Parathyroid adenoma (tissue), 2 donors: ENCODE measurements around the gene SIGLEC11.

Experiments
- H2AFZ ChIP-seq: fragments of 300-600 bp; sonication (generic); one replicate; pipeline ENCODE4 v1.7.0; 2017; ENCODE audit warnings: antibody characterized with exemption, mild to moderate bottlenecking
- H3K27ac ChIP-seq: fragments of 300-600 bp; sonication (generic); one replicate; pipeline ENCODE4 v1.7.0; 2017
- H3K27me3 ChIP-seq: fragments of 300-600 bp; sonication (generic); one replicate; pipeline ENCODE4 v1.7.0; 2017; ENCODE audit warnings: low read length; ENCODE audit not compliant: control insufficient read depth, insufficient read depth
- H3K36me3 ChIP-seq: fragments of 300-600 bp; sonication (generic); one replicate; pipeline ENCODE4 v1.7.0; 2017; ENCODE audit warnings: low read length; ENCODE audit not compliant: control insufficient read depth, insufficient read depth
- H3K4me1 ChIP-seq: fragments of 300-600 bp; sonication (generic); one replicate; pipeline ENCODE4 v1.7.0; 2017; ENCODE audit warnings: control low read depth
- H3K4me2 ChIP-seq: fragments of 300-600 bp; sonication (generic); one replicate; pipeline ENCODE4 v1.7.0; 2017; ENCODE audit warnings: low read length
- H3K4me3 ChIP-seq: fragments of 300-600 bp; sonication (generic); one replicate; pipeline ENCODE4 v1.7.0; 2017; ENCODE audit warnings: low read depth, low read length
- H3K79me2 ChIP-seq: fragments of 300-600 bp; sonication (generic); one replicate; pipeline ENCODE4 v1.7.0; 2017; ENCODE audit warnings: control low read depth
- H3K9ac ChIP-seq: fragments of 300-600 bp; sonication (generic); one replicate; pipeline ENCODE4 v1.7.0; 2017; ENCODE audit warnings: mild to moderate bottlenecking
- H3K9me3 ChIP-seq: fragments of 300-600 bp; sonication (generic); one replicate; pipeline ENCODE4 v1.7.0; 2017; ENCODE audit warnings: low read length; ENCODE audit not compliant: control insufficient read depth
- TF ChIP-seq, protein P1 (sequence below): fragments of 300-600 bp; sonication (generic); IDR thresholded peaks from one replicate; pipeline ENCODE4 v1.7.0; 2017; ENCODE audit warnings: antibody characterized with exemption, mild to moderate bottlenecking
- donor health status: primary hyperparathyroidism.

The SIGLEC11 gene

DNA sequence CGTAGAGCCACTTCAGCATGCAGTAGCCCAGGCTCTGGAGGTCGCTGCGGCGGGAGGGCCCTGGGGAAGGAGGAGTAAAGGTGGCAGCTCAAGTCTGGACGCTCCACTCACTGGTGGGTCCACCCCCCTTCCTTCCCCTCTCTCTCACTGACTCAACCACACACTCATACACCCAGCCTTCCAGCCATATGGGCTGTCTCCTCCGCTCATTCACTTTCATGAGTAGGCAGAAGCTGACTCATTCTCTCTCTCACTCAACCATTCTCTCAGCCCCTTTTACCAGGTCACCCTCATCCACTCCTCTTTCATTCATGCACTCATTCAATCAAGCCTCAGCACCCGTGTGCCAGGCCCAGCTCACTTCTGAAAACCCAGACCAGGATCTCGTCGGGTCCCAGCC is 27.5 kb upstream of the SIGLEC11 start:
- Histone ChIP-seq H3K9ac (no peak overlapping the region), H2AFZ (no peak overlapping the region), H3K27me3 (no peaks in the 10 kb centered on the region), H3K27ac (no peak overlapping the region), H3K4me2 (no peak overlapping the region), H3K36me3 (no peaks in the 10 kb centered on the region), H3K9me3 (no peaks in the 10 kb centered on the region), H3K4me1 (no peaks in the 10 kb centered on the region), H3K4me3 (no peak overlapping the region), H3K79me2 (no peaks in the 10 kb centered on the region)
- TF ChIP-seq, protein P1, sequence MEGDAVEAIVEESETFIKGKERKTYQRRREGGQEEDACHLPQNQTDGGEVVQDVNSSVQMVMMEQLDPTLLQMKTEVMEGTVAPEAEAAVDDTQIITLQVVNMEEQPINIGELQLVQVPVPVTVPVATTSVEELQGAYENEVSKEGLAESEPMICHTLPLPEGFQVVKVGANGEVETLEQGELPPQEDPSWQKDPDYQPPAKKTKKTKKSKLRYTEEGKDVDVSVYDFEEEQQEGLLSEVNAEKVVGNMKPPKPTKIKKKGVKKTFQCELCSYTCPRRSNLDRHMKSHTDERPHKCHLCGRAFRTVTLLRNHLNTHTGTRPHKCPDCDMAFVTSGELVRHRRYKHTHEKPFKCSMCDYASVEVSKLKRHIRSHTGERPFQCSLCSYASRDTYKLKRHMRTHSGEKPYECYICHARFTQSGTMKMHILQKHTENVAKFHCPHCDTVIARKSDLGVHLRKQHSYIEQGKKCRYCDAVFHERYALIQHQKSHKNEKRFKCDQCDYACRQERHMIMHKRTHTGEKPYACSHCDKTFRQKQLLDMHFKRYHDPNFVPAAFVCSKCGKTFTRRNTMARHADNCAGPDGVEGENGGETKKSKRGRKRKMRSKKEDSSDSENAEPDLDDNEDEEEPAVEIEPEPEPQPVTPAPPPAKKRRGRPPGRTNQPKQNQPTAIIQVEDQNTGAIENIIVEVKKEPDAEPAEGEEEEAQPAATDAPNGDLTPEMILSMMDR = no peak

DNA sequence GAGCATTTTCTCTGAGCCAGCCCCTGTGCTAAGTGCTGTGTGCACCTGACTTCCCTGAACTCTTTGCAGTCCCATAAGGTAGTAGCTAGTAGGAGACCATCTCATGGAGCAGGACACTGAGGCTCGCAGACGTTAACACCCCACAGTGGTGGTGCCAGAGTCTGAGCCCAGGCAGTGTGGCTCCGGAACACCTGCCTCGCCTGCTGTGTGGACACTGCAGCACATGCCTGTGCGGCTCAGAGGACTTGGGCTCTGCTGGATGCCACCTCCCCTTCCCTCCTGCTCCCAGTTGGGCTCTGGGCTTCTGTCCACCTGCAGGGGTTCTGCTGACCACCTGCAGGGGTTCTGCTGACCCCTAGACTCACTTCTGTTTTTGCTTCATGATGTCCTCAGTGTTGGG is 27.0 kb upstream of the SIGLEC11 start:
- TF ChIP-seq, protein P1 = no peak
- no peak overlapping the region for H3K27ac ChIP-seq
- H3K9me3 ChIP-seq = no peaks in the 10 kb centered on the region
- no peaks in the 10 kb centered on the region for H3K4me1 ChIP-seq
- H3K9ac ChIP-seq = no peak overlapping the region
- H3K4me2 ChIP-seq = no peak overlapping the region
- no peak overlapping the region for H2AFZ ChIP-seq
- H3K27me3 ChIP-seq = no peaks in the 10 kb centered on the region
- H3K4me3 ChIP-seq = no peak overlapping the region
- no peaks in the 10 kb centered on the region for H3K79me2 ChIP-seq
- H3K36me3 ChIP-seq = no peaks in the 10 kb centered on the region

DNA sequence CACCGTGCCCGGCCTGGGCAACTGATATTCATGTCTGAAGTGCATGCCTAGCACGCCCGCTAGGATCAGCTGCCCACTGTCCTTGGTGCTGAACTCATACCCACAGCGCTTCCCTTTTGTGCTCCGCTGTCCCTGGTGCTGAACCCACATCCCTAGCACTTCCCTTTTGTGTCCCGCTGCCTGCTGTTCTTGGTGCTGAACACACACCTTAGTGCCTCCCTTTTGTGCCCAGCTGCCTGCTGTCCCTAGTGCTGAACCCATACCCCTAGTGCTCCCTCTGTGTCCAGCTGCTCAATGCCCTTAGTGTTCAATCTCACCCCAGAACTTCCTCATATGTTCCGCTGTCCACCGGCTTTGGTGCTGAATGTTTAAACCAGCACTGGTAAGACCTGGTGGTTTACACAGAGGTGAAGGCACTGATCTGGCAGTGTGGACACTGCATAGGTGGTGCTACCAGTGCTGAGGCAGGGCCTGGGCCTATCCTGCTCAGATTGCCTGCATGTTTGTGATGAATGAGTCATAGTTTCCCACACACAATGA is 26.3 kb upstream of the SIGLEC11 start:
- H2AFZ ChIP-seq = no peak overlapping the region
- no peak overlapping the region for H3K4me3 ChIP-seq
- H3K4me2 ChIP-seq = no peak overlapping the region
- H3K9ac ChIP-seq = no peak overlapping the region
- H3K4me1 ChIP-seq = no peaks in the 10 kb centered on the region
- no peak overlapping the region for H3K27ac ChIP-seq
- no peaks in the 10 kb centered on the region for H3K79me2 ChIP-seq
- no peaks in the 10 kb centered on the region for H3K27me3 ChIP-seq
- TF ChIP-seq, protein P1 = no peak
- no peaks in the 10 kb centered on the region for H3K9me3 ChIP-seq
- no peaks in the 10 kb centered on the region for H3K36me3 ChIP-seq

DNA sequence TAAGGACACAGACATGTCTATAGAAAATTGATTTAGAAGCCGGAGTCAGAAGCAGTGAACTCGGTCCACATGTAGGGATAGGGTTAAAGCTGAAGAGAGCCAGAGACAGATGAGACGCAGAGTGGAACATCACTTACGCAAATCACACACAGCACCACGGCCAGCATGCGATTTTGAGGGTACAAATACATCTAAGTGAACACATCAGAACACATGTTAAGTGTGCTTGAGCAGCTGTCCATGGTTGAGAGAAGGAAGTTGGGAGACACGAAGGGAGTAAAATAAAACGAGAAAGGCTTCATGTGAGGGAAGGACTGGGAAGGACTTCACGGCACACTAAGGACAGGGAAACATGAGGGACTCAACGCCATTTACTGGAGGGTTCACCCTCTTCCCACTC is 25.4 kb upstream of the SIGLEC11 start:
- no peaks in the 10 kb centered on the region for H3K4me1 ChIP-seq
- H3K9me3 ChIP-seq = no peaks in the 10 kb centered on the region
- H3K36me3 ChIP-seq = no peaks in the 10 kb centered on the region
- H3K4me3 ChIP-seq = no peak overlapping the region
- no peak overlapping the region for H3K4me2 ChIP-seq
- no peaks in the 10 kb centered on the region for H3K27me3 ChIP-seq
- H3K27ac ChIP-seq = no peak overlapping the region
- H3K79me2 ChIP-seq = no peaks in the 10 kb centered on the region
- no peak overlapping the region for H3K9ac ChIP-seq
- H2AFZ ChIP-seq = no peak overlapping the region
- TF ChIP-seq, protein P1 = no peak

DNA sequence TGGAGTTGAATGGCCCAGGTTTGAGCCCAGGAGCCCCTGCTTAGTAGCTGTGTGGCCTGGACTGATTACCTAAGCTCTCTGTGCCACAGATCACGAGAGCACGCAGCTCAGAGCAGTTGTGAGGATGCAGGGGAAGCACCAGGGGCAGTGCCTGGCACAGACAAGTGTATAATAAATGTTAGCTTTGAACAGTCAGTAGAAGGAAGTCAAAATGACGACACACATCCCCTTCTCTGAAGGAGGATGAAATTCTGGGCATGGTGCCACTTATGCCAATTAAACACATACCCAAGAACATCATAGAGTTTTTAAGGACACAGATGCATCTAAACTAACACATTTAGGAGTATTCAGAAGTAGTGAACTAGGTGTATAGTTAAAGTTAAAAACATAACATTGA is 24.9 kb upstream of the SIGLEC11 start:
- no peak overlapping the region for H3K9ac ChIP-seq
- no peaks in the 10 kb centered on the region for H3K27me3 ChIP-seq
- H3K27ac ChIP-seq = no peak overlapping the region
- no peaks in the 10 kb centered on the region for H3K79me2 ChIP-seq
- TF ChIP-seq, protein P1 = no peak
- no peaks in the 10 kb centered on the region for H3K36me3 ChIP-seq
- no peak overlapping the region for H3K4me2 ChIP-seq
- H3K4me1 ChIP-seq = no peaks in the 10 kb centered on the region
- H3K4me3 ChIP-seq = no peak overlapping the region
- no peaks in the 10 kb centered on the region for H3K9me3 ChIP-seq
- H2AFZ ChIP-seq = no peak overlapping the region
